Activated naive CD8-positive, alpha-beta T cell treated with anti-CD3 and anti-CD28 coated beads for 36 hours (primary cell): ENCODE data around the gene ADAMTS2. TPM values are rescaled to one million over a fixed set of nuclear protein-coding genes. Genes with fewer than 3 reads are reported as not detected.

Experiments
- DNase-seq: peaks from one replicate; pipeline ENCODE4 v3.0.0; 2021
- H3K27ac Mint-ChIP-seq: one replicate; pipeline ENCODE4 v1.8.0; 2022; ENCODE audit warnings: mild to moderate bottlenecking, moderate library complexity, mixed read lengths
- H3K27me3 Mint-ChIP-seq: one replicate; pipeline ENCODE4 v1.8.0; 2022; ENCODE audit warnings: mild to moderate bottlenecking, mixed read lengths
- H3K36me3 Mint-ChIP-seq: one replicate; pipeline ENCODE4 v1.8.0; 2021; ENCODE audit warnings: mild to moderate bottlenecking, mixed read lengths
- H3K4me1 Mint-ChIP-seq: one replicate; pipeline ENCODE4 v1.8.0; 2021; ENCODE audit warnings: mixed read lengths
- H3K4me3 Mint-ChIP-seq: one replicate; pipeline ENCODE4 v1.8.0; 2022; ENCODE audit warnings: mild to moderate bottlenecking, moderate library complexity, mixed read lengths
- H3K9me3 Mint-ChIP-seq: one replicate; pipeline ENCODE4 v1.8.0; 2022; ENCODE audit warnings: mixed read lengths
- total RNA-seq, 2 experiments: library from RNA; stranded (reverse); gene quantifications; one replicate each; pipeline ENCODE4 v1.2.3, GENCODE V29; 2021

The ADAMTS2 gene
- total RNA-seq, 2 experiments from 2014 or later, result not detected

DNA sequence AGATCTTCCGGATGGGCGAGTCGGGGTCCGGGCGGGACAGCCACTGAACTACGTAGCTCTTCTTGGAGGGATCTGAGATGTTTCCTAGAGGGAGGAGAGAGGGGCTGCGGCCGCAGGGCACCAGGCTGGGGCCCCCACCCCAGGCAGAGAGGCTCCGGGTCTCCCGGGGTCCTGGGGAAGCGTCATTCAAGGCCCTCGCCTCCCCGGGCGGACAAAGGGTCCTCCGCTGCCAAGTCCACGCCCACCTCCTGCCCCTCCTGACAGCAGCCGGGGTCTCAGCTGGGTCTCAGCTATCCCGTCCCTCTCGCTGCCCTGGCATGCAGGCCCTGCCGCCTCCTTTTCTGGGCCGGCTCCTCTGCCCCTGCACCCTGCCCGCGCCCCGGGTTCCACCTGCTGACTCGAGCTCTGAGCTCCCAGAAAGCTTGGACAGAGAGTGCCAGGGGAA, 223.6 kb downstream of the ADAMTS2 start:
- Mint-ChIP-seq H3K4me1 (no peaks in the 10 kb centered on the region), H3K9me3 (no peaks in the 10 kb centered on the region), H3K36me3 (no peaks in the 10 kb centered on the region), H3K4me3 (no peak overlapping the region), H3K27ac (no peak overlapping the region), H3K27me3 (no peaks in the 10 kb centered on the region)
- DNase-seq, result no peak

DNA sequence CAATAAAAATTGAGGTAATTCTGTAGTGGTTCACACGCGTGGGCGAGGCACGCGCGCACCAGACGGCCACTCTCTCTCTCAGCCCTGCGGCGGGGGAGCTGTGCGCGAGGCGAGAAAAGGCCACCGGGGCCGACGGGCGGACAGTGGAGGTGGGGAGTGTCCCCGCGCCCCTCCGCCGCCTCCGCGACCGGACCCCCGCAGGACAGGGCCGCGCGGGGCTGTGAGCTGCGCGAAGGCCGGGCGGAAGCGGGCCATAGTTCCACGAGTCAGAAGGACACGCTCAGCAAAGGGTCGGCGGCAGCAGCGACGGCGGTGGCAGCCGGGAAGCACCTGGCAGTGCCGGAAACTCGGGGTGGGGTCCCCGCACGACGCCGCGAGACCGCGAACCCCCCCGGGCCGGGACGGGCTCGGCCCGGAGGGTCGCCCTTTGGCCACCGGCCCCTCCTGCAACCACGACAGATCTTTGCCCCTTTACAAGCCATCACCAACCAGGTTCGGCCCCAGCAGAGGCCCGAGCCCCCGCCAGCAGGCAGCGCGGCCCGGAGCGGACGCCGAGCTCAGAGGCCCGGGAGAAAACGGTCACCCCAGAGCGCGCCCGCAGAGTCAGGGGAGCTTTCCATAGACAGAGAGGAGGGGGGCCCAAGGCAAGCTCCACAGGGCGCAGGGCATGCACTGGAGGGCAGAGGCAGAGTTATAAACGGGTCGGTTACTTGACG, 224.2 kb downstream of the ADAMTS2 start:
- H3K36me3 Mint-ChIP-seq, result no peaks in the 10 kb centered on the region
- DNase-seq, result no peak
- H3K9me3 Mint-ChIP-seq, result peaks cover 4% of the 10 kb centered on the region
- peaks cover 4% of the 10 kb centered on the region for H3K27me3 Mint-ChIP-seq
- H3K4me1 Mint-ChIP-seq, result no peaks in the 10 kb centered on the region
- no peak overlapping the region for H3K4me3 Mint-ChIP-seq
- no peak overlapping the region for H3K27ac Mint-ChIP-seq

DNA sequence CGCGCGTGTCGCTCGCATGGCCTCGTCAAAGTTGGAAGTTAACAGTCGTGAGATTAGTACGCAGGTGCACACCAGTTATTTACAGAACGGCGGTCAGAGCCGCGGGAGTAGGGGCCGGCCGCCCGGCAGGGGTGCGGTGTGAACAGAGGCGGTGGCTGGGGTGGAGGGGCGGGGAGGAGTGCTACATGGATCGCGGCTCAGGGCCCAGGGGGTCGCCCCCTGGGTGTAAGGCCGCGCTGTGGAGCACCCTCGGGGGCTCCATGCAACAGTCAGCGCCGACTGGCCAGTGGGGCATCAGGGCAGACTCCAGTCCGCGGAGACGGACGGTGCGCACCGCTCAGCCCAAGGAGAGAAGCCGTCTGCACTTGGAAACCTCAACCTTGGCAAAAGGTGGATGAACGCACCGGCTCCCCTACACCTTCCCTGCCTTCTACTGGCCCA, 224.8 kb downstream of the ADAMTS2 start:
- H3K36me3 Mint-ChIP-seq, result no peaks in the 10 kb centered on the region
- DNase-seq, result no peak
- peaks cover 4% of the 10 kb centered on the region for H3K27me3 Mint-ChIP-seq
- H3K9me3 Mint-ChIP-seq, result peaks cover 4% of the 10 kb centered on the region
- H3K27ac Mint-ChIP-seq, result no peak overlapping the region
- H3K4me1 Mint-ChIP-seq, result no peaks in the 10 kb centered on the region
- H3K4me3 Mint-ChIP-seq, result no peak overlapping the region

DNA sequence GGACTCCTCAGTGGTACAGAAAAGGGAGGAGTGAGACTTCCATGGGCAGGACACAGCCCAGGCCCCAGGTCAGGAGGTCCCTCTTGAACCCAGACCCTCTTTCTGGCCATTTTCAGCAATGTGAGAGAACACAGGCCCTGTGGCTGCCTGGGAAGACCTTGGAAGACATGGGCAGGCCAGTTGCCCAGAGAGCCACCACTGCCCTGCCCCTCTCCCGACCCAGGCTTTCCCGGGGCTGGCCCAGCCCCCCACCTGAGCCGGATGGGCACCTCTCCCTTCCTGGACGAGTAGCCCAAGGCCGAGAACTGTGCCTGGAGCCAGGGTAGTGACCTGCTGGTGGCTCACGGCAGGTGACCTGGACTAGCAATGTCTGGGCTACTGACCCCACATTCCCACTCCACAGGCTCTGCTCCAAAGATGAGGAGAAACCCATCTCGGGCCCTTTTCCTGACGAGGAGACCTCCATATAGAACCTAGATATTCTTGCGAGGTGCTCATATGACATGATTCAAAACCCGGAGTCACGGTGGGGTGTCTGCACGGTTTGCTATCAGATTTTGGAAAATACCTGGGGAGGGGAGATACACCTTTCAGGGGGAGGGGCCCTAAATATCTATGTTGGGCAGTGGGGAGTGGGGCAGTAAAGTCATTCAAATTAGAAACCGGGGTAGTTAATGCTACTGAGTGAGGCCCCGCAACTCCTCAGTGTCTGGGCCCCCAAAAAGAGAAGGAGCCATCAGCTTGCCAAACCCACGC, 225.7 kb downstream of the ADAMTS2 start:
- Mint-ChIP-seq H3K27me3 (peaks cover 4% of the 10 kb centered on the region), H3K9me3 (peaks cover 11% of the 10 kb centered on the region), H3K4me3 (no peak overlapping the region), H3K36me3 (no peaks in the 10 kb centered on the region), H3K4me1 (no peaks in the 10 kb centered on the region), H3K27ac (no peak overlapping the region)
- no peak for DNase-seq

DNA sequence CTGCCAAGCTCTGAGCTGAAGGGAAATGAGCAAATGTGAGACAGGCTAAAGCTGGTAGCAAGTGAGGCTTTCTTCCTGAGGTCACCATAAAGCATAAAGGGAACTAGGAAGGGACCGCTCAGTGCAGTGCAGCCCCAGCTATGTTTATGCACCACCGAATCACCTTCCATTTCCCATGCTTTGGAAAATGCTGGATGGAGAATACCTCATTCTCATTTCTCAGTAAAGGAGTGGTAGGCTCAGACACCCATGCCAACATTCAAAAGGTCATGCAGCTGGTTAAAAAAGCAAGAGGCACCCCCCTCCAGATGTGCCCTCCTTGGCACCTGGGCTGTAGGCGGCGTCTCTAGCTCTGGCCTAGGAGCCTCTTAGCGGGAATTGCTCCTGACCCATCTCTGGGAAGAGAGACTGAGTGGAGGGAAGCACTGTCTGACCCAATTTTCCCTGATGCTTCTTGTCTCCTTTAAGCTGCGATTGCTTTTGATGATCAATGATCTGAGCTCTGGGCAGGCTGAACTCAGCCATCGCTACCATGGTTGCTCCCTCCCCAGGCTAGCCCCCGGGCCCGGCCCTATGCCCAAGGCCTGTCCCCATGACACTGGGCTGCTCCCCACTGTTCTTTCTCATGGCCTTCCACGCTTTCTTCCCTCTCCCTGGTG, 226.4 kb downstream of the ADAMTS2 start:
- Mint-ChIP-seq H3K36me3 (no peaks in the 10 kb centered on the region), H3K4me3 (no peak overlapping the region), H3K27me3 (peaks cover 4% of the 10 kb centered on the region), H3K27ac (no peak overlapping the region), H3K9me3 (peaks cover 15% of the 10 kb centered on the region), H3K4me1 (no peaks in the 10 kb centered on the region)
- no peak for DNase-seq

DNA sequence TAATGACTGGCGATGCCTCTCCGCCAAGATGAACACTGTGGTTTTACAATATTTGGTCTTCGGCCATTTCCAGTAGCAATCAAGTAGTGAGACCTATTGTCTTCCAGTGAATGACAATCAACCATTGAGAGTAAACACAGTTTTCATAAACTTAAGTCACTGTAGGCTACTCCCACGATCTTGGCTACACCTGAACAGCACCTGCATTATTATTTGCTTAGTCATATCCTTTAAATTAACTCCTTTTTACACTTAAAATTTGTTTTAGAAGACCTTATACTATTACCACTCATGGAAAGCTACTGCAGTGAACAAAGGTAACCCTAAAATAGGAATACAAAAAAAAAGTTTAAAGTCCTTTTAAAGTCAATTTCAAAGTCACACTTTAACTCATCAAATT, 226.9 kb downstream of the ADAMTS2 start:
- no peak for DNase-seq
- peaks cover 4% of the 10 kb centered on the region for H3K27me3 Mint-ChIP-seq
- H3K27ac Mint-ChIP-seq, result no peak overlapping the region
- no peaks in the 10 kb centered on the region for H3K36me3 Mint-ChIP-seq
- H3K4me3 Mint-ChIP-seq, result no peak overlapping the region
- peaks cover 20% of the 10 kb centered on the region for H3K9me3 Mint-ChIP-seq
- no peaks in the 10 kb centered on the region for H3K4me1 Mint-ChIP-seq

DNA sequence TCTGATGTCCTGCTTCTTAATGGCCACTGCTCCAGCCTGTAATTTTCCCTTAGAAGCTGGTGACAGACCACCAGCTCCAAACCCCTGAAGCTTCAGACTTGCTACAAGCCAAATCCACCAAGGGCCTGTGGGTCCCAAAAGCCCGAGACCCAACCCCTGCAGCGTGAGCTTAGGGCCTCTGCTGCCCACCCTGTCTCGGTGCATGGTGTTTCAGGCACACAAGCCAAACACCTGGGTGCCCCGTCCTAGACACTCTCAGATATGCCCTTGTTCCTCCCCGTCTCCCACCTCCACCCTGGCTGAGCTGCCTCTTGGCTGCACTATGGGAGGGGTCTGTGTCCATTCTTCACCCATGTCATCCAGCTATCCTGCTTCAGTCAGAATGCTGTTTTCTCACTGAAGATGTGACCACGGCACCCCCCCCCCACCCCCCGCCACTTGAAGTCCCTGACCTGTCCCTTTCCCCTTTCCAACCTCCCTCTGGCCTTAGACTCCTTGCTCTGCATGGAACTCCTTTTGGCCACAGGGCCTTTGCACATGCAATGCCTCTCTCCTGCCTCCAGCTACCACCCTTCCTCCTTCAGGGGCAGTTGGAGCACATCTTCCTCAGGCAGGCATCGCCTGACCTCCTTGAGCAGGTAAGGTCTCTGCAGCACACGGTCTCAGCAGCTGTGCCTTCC, 229.3 kb downstream of the ADAMTS2 start:
- H3K4me1 Mint-ChIP-seq, result no peaks in the 10 kb centered on the region
- H3K4me3 Mint-ChIP-seq, result no peak overlapping the region
- peaks cover 4% of the 10 kb centered on the region for H3K27me3 Mint-ChIP-seq
- no peak for DNase-seq
- no peaks in the 10 kb centered on the region for H3K36me3 Mint-ChIP-seq
- H3K9me3 Mint-ChIP-seq, result peaks cover 24% of the 10 kb centered on the region
- H3K27ac Mint-ChIP-seq, result no peak overlapping the region

DNA sequence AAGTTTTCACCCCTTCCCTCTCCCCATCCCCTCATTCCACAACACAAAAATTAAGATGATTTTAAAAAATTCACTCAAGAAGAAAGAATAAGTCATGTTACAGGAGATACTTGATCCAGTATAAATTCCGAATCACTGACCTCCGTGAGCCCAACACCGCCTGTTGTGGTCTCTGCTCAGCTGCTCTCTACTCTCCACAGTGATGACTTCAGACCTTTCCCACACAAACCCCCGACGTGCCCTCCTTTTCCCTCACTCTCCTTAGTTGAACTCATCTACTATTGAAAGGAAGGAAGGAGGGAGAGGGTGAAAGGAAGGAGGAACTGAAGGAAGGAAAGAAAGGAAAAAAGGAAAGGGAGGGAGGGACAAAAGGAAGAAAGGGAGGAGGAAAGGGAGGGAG, 230.0 kb downstream of the ADAMTS2 start:
- no peak for DNase-seq
- Mint-ChIP-seq H3K9me3 (peaks cover 24% of the 10 kb centered on the region), H3K4me1 (no peaks in the 10 kb centered on the region), H3K4me3 (no peak overlapping the region), H3K36me3 (no peaks in the 10 kb centered on the region), H3K27ac (no peak overlapping the region), H3K27me3 (peaks cover 4% of the 10 kb centered on the region)

DNA sequence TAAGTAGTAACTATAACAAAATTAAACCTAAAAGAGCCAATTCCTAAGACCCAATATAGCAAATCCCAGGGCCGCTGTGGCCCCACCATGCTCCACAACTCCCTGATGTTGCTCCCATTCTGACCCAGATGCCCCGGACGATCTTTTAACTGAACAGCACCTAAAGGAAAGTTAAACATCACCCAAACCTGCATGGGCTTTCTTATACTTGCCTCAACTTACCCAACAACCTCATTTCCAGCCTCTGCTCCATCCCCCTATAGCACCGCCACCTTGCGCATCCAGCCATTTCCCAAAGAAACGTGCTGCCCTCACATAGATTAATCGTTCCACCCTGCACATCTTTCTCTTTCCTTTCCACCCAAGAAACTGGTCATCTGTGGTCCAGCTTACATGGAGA, 230.5 kb downstream of the ADAMTS2 start:
- no peak overlapping the region for H3K4me3 Mint-ChIP-seq

DNA sequence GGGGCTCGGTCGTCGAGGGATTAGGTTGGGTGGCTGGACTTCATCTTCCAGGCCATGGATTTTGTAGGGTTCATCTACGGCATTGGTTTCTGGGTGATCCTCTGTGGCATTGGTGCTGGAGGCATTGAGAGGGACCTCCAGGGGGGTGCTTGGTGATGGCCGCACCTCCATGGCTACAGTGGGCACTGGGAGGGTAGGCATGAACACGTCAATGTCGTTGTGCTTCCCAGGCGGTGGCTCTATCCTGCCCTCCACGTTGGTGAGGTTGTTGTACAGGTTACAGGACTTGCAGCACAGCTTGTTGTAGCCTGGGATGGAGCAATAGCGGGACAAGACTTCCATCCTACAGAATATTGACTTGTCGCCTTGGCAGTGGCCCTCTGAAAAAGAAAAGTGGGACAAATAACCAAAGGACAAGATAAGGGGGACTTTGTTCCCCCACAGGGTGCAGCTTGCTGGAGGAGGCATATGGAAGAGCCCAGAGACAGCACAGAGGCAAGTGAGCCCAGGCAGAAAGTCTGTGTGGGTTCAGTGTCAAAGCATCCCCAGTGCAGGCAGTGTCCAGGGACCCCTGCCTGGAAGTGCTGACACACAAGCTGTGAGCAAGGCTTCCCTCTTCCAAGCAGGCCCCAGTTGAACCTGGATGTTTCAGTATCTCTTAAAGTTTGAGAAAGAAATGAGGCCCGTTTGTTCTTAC, 231.2 kb downstream of the ADAMTS2 start:
- Mint-ChIP-seq H3K4me3 (no peak overlapping the region), H3K4me1 (no peaks in the 10 kb centered on the region), H3K27ac (no peak overlapping the region), H3K27me3 (peaks cover 4% of the 10 kb centered on the region), H3K36me3 (no peaks in the 10 kb centered on the region), H3K9me3 (peaks cover 29% of the 10 kb centered on the region)
- no peak for DNase-seq

More for the DNA sequence above, 230.5 kb downstream of the ADAMTS2 start:
- Mint-ChIP-seq H3K27ac (no peak overlapping the region), H3K27me3 (peaks cover 4% of the 10 kb centered on the region), H3K36me3 (no peaks in the 10 kb centered on the region), H3K9me3 (peaks cover 26% of the 10 kb centered on the region), H3K4me1 (no peaks in the 10 kb centered on the region)
- DNase-seq, result no peak

DNA sequence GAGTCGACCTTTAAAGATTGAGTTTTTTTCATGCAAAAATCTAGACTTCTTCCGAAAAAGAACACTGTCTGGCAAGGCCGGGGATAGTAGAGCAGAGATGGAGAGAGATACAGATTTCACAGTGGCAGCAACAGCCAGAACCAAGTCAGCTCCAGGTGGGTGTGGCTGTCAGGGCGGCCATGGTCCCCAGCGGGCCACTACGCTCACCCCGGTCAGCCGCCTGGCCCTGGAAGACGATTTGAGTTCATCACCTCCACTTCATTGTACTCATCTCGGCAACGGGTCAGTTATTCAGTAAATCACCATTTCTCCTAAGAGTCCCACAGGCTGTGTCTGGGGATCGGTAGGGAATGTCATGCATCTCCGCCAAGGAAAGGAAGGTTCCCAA, 232.1 kb downstream of the ADAMTS2 start:
- peaks cover 30% of the 10 kb centered on the region for H3K9me3 Mint-ChIP-seq
- no peak for DNase-seq
- no peaks in the 10 kb centered on the region for H3K36me3 Mint-ChIP-seq
- H3K27ac Mint-ChIP-seq, result no peak overlapping the region
- H3K4me3 Mint-ChIP-seq, result no peak overlapping the region
- peaks cover 4% of the 10 kb centered on the region for H3K27me3 Mint-ChIP-seq
- H3K4me1 Mint-ChIP-seq, result no peaks in the 10 kb centered on the region

DNA sequence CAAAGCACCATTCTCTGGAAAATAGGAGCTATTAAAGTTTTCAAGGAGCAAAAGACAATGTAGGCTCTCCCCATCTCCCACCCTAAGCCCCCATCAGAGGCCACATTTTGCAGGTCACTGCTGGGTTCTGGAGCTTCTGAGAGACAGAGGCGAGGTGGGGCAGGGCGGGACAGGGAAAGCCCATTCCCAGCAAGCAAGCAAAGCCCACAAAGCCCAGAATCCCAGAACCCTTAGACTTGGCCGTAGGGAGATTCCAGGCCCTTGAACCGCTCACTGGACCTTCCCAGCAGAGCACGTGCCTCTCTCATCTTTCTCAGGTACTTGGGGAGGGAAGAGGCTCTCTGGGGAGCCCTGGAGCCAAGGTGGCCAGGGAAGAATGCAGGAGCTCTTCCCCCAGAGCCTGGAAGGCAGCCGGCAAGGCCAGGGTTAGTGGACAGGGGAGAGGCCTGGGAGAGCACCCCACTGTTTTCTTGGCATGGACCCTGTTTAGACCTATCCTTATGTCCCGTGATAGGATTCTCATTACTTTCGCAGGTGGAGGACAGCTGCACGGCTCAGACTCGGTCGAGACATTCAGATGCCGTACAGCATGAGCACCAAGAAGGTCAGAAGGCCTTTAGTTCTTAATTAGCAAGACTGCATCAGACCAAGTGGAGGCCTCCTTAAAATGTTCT, 232.7 kb downstream of the ADAMTS2 start:
- Mint-ChIP-seq H3K27ac (no peak overlapping the region), H3K4me1 (no peaks in the 10 kb centered on the region), H3K9me3 (peaks cover 33% of the 10 kb centered on the region)

DNA sequence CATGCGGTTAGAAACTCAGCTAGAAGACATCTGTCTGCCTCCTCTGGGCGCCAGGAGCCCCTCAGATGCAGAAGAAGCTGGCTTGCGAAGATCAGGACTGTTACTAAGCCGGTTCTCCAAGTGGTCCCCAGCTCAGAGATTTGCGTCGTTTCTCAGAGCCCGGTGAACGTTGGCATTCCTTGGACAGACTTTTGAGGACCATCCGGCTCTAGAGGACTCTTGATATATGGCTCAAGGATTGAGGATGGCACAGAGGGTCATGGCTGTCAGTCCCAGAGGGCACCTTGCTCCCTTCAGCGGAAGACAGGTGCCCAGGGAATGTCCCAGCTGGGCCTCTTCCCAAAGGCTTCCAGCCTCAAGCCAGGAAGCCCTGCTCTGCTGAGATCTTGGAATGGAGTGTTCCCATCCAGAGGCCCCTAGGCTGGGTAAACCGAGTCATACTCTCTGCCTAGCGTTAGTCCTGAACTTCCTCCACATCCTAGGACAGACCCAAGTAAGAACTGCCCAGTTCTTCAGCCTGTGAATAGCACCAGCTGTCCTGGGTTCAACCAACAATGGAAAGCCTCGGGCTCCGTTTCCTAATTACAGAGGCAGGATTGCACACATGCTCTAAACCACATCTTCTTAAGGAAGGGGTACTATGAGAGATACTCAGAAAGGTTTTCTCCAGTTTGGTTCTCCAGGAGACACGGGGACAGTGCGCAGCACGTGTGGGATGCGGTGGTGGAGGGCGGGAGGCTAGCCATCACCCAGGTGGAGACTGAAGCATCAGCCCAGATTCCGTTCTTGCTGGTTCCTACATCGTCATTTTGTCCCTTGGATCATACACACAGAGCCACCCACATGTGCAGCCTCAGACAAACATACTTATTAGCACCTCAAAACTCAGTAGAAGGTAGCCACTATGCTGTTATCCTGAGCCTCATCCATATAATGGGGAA, 233.7 kb downstream of the ADAMTS2 start:
- Mint-ChIP-seq H3K4me3 (no peak overlapping the region), H3K36me3 (peaks cover 3% of the 10 kb centered on the region), H3K9me3 (peaks cover 38% of the 10 kb centered on the region), H3K27me3 (peaks cover 4% of the 10 kb centered on the region), H3K4me1 (no peaks in the 10 kb centered on the region), H3K27ac (no peak overlapping the region)
- no peak for DNase-seq

More for the DNA sequence above, 232.7 kb downstream of the ADAMTS2 start:
- Mint-ChIP-seq H3K4me3 (no peak overlapping the region), H3K36me3 (peaks cover 2% of the 10 kb centered on the region), H3K27me3 (peaks cover 4% of the 10 kb centered on the region)
- no peak for DNase-seq
